Measurements from ENCODE around the gene CEACAM16.

DNA sequence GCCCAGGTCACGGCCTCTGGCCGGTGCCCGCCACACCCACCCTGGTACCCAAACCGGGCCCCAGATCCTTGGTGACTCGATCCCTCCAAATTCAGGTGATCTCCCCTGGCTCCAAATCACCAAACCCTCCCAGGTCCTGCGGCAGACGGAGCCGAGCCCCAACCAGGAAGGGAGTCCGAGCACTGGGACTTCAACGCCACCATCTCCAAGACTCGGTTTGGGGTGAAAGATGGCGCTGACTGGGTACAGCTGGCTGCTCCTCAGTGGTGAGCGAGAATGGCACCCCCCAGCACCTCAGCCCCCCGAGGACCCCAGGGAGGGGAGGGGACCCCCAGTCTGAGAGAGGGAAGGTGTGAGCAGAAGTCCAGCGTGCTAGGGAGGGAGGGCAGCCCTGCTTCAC, 2.3 kb downstream of the CEACAM16 start:
- TF ChIP-seq POLR2AphosphoS5 (IDR thresholded peaks at IDR 0.05) (no peak), CTCF (IDR thresholded peaks at IDR 0.05) (no peak), POLR2A (IDR thresholded peaks at IDR 0.05) (no peak), EP300 (IDR thresholded peaks at IDR 0.05) (no peak)

All from upper lobe of left lung (tissue), 4 donors.